HG02678 (cell line): ENCODE data around the gene DLG1.
"Not testable (repeated sequence)": the region's sequence is repeated elsewhere in the genome, so short reads cannot be mapped to it uniquely, and the experiment has no call there.

Source experiments
- ATAC-seq: cut with Tn5 transposase; IDR thresholded peaks from one replicate; pipeline ENCODE4 v1.9.1; 2021; ENCODE audit warnings: mild to moderate bottlenecking, moderate library complexity; ENCODE audit not compliant: unreplicated experiment

DLG1 gene

GRCh38 chr3:197035577-197035976 is 262.8 kb downstream of the DLG1 start:
- no peak for ATAC-seq

DNA sequence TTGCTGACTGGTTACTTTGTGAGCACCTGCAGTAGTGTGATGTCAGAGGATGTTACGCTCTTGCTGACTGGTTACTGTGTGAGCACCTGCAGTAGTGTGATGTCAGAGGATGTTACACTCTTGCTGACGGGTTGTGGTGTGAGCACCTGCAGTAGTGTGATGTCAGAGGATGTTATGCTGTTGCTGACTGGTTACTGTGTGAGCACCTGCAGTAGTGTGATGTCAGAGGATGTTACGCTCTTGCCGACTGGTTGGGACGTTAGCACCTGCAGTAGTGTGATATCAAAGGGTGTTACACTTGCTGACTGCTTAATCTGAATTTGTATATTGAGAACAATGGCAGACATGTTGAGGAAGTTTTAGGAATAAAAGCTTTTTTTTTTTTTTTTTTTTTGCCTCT is 263.6 kb downstream of the DLG1 start:
- ATAC-seq, result not testable (repeated sequence)

GRCh38 chr3:197033764-197034163 is 264.6 kb downstream of the DLG1 start:
- not testable (repeated sequence) for ATAC-seq

DNA sequence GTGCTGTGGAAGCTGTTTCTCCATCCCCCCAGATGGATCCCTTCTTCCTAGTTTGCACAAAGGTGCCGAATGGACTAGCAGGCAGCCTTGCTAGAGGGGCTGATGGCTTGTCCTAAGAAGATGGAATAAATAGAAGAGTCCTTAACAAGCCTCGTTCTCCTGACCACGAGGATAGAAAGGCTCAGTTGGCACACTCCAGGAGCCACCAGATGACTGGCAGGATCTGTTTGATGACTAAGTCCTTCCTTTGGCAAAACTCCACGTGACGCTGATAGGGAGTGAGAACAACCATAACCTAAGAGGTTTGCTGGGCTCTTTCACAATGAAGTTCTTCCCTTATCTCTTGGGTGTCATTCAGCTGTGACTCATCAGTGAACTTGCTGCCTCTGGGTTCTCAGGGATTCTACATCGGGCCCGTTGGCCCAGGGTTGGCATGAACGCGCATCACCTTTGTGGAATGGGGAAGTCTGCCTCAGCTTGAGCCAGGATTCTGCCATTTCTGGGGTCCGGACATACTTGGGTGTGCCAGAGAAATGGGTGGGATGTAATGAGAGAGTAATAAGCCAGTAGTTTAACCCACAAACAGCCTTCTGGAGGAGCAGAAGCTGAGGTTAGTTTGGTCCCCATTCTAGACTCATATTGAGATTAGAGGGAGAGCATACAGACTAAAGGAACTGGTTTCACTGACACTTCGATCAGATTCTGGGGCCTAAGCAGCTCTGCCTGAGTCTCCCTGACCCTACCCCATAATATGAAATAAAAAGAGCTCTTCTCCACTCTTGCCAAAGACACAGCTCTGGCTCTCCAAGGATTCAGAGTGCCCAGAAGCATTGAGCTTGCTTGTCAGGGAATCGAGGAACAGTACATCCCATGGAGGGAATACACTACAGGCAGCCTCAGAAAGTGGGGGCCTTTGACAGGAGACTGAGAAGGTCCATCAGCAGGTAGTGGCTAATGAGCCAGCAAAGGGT is 266.8 kb downstream of the DLG1 start:
- ATAC-seq, result no peak

DNA sequence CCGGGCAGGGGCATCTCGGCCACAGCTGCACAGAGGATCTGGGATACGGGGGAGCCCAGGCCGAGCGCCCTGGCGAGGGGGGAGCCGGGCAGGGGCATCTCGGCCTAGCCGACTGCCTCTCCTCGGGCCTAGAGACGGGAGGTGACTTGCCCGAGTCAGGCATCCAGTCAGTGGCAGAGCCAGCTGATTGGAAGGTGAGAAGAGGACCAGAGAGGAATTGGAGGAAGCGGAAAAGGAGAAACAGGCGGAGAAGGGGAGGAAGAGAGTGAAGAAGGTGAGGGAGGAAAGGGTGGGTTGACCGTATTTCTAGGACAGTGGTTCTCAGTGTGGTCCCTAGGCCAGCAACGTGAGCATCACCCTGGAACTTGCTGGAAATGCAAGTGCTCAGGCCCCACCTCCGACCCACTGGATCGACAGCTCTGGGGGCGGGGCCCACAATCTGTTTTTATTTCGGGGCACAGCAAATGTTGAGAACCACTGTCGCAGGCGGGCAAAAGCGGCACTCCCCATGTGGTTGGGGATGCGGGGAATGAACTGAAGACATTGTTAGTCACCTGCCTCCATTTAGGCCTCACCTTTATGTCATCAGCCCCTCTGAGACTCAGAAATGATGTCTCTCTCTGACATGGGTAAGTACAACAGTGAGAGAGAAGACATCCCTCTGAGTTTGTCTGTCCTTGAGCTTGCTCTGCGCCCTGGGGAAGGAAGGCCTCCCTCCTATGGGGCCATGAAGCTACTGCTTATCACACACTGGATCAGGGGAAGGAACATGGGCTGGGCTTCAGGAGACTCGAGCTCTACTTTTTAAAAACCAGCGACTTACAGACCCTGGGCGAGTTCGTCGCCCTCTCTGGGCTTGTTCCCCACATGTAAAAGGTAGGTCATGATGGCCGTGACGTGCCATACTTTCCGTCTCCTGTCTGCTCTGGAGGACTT is 267.8 kb downstream of the DLG1 start:
- ATAC-seq, result no peak

DNA sequence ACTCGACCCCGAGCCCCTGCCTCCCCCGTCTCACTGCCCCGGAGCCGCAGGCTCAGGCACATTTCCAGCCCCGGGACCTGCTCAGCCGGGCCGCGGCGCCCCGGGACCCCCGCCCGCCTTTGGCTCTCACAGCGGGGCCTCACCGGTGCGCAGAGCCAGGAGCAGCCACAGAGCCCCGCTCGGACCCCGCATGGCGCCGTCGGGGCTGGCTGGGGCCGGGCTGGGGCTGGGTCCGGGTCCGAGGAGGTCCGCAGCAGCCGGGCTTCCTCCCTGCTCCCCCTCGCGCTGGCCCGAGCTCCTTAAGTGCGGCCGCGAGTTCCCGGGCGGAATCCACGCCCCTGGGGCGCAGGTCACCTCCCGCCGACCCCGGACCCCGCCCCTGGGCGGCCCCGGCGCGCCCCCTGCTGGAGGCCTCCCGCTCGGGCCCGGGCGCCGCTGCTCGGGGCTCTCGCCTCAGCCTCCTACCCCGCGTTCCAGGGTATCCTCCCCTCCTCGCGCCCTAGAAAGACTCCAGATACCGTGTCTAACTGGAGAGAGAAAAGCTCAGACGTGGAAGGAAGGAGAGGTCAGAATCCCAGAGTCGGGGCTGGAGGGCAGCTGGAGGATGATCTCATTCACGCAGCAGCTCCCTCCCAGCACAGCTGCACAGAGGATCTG is 268.8 kb downstream of the DLG1 start, which contains the start of gene MELTF:
MELTF (minus strand) TSS at position 307 of the 657 bp plus-strand sequence; CDS start at position 192, 115 bp downstream.
- ATAC-seq, result peak; percentile 84

DNA sequence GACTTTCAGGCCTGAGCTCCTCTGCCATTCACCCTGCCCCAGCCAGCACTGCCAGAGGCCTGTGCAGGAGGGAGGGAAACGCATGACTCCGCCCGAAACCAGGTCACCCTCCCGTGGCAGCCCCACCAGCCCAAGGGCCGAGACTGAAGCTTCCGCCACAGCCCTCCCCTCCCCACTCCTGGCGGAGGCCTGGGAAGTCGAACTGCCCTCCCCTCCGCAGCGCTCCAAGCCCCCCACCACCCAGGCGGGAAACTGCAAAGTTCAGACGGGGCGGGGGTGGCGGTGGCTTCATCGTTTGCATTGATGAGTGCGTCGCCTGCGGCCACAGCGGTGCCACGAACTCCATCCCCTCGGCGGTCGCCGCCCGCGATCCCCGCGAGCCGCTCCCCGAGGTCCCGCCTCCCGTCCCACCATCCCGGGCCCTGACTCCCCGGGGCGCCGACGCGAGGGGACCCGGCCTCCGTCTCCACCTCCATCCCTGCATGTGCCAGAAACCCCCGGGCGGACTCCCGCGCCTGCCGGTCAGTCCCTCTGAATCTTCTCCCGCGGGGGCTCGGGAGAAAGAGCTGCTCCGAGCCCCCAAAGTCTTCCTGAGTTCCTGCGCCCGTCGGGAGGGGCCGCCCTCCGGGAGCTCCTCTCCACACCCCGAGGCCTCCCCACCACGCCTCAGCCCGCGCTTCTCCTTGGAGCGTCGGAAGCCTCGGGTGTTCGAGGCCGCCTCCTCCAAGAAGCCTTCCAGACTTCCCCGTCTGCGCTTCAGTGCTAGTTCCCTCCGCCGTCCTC is 269.5 kb downstream of the DLG1 start:
- ATAC-seq, result peak; percentile 7

DNA sequence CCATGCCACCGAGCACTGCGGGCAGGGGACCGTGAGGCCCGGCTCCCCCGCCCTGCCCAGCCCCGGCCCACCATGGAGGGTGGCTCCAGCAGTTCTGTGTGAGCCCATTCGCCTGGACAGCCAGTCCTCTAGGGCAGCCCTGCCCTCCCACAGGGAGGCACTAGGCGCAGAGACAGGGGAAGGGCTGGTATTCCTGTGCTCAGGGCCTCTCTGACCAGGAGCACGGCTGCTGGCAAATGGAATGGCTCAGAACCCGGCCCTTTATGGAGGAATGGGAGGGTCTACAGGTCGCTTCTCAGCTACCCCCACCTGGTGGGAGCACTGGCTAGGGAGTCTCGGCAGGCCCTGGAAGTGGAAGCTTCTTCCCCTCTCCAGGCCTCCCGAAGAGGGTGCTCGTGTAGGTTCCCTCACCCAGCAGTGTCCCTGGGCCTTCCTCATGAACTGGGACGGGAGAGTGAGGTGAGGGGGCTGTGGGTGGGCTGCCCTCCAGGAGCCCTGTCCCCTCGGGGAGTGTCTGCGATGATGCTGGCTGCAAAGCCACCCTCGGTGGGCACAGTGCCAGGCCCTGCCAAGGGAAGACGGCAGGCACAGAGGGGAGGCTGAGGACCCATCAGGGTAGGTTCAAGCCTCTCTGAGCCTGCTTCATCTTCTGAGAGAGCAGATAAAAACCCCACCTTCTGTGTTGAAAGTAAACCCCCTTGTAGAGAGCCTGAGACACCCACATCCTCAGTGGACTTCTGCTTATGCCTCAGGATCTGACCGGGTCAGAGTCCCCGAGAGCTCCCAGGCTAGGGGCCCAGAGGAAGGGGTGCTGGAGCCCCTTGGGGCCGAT is 270.3 kb downstream of the DLG1 start:
- no peak for ATAC-seq

DNA sequence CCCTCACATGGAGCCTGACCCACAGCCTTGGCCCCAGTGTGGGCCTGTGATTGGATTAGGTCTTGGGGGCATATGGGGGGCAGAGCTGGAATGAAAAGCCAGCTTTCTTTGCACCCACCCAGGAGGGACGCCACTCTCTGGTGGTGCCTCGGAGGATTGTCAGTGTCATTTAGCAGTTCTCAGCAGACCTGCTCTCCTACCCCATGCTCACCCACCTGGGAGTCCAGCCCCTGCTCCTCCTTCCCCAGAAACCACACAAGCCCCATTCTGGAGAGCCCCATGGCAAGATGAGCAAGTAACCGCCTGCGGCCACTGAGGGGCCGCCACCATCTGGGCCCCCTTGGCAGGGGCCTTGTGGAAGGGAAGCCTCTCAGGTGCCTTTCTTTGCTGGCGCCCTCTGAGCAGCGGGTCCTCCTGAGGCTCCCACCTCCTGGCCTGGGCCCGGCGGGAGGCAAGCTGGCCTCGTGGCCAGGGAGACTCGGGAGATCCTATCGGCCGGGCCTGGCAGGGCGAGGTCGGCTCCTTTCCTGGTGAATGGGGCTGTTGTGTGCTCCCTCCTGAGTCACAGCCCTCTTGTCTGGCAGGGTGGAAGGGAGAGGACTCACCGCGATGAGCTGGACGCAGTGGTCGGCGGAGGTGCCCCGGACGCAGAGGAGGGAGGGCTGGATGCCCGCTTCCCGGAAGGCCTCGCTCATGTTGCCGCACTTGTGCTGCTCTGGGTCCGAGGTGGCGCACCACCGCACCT is 271.1 kb downstream of the DLG1 start:
- ATAC-seq, result no peak

- ATAC-seq, result no peak
Observed at GRCh38 chr3:197026481-197026866, 271.9 kb downstream of the DLG1 start.

DNA sequence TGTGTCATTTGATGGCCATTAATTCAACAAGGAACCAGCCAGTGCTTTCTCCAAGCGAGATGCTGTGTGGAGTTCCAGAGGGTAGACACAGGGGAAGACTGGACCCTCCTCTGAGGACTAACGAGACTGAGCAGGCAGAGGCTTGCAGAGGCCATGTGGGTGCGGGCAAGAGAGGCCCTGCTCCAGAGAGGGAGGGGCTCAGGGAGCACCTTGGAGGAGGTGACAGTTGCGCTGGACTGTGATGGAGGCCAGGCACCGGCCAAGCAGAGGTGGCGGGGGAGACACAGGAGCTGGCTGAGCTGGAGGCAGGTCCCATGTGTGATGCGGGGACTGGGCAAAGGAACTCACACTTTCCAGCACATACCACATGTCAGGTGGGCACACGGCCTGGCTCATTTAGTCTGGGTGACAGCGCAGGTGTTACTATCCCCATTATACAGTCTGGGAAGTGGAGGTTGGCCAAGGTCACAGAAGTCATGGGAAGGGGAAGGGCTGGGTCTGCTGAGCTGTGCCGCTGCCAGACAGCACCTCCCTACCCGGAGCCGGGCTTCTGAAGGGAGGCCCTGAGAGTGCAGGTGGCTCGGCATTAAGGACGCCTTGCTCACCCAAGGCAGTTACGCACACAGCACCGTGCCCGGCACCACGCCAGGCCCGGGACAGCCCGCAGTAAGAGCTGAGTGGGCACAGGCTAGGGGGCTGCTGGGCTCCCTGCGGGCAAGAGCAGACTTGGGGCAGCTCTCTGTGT is 272.5 kb downstream of the DLG1 start:
- no peak for ATAC-seq

DNA sequence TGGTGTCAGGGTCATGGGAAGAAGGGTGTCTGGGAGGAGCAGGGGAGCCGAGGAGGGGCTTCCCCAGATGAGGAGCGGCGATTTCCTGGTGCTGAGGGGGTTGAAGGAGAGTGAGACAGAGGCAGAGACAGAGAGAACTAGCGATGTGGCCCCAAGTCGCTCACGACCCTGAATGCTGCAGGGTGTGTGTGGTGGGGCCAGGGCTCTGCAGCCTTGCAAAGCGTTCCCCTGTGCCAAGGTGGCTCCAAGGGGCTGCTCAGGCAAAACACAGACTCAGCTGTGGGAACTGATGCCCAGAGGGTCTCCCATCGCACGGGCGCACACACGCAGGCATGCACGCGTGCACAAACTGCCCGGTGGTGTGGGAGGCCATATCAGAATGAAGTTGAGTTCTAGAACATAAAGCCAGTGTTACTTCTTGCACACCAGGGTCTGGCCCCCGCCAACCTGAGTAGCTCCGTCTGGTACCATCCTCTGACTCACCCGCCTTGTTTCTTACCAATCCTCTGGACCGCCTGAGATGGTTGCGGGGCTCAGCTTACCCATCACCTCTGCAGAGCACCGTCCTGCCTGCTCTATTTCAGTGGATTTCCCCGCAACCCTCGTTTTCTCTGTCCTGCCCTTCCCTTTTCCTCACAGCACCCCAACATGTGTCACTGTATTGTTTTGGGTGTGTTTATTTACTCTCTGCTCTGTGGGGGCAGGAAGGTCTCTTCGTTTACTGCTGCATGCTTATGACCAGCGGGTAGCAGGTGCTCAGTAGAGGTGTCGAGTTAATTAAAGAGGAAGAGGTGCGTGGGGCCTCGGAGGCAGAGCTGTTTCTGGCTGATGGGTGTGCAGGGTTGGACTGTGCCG is 273.3 kb downstream of the DLG1 start:
- ATAC-seq, result no peak

- no peak for ATAC-seq
Observed at GRCh38 chr3:197023998-197024651, 274.3 kb downstream of the DLG1 start.

- ATAC-seq, result peak; percentile 64
Observed at GRCh38 chr3:197023241-197023997, 275.0 kb downstream of the DLG1 start.

DNA sequence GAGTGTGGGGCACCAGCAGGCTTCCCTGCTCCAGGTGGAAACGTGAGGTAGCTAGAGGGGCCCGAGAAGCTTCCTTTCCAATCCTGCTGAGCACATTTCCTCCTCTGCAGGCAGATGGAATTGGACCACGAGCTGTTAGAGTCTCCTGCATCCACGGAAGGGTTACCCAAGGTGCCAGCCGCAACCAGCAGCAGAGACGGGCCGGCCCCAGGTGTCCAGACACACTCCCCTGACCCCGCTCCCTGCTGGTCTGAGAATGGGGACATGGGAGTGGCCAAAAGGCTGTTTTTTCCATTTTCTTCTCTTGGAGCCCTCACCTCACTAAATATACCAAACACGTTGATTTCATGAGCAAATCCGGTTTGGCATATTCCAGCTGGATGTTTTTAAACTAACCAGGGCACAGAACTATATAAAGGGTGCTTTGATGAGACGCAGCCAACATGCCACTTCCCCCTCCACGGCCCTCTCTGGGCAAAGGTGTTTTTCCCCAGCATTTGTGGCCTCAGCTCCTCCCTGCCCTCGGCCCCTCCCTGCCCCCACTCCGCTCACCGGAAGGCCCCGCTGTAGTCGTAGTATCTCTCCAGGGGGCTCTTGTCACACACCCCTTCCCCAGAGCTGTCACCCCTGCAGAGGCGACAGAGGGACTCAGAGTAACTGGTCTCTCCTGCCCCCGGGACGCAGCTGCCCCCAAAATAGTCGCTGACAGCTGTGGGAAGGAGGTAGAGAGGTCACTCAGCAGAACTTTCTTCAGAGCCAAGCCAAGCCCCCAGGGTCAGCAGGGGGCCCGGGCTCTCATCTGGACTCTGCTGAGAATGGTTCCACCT is 275.8 kb downstream of the DLG1 start:
- no peak for ATAC-seq
